ENCODE results near the gene LAMB4.

LAMB4 gene

GRCh38 chr7:108132551-108133265 is 2.5 kb upstream of the LAMB4 start:
- H3K4me1 ChIP-seq (ENCODE audit: control insufficient read depth in 1 of 2, insufficient read depth in 2 of 2, low read length in 2 of 2): no peaks in the 10 kb centered on the region
- H3K9ac ChIP-seq (ENCODE audit: low read depth in 1 of 2, low read length in 2 of 2): no peak overlapping the region
- H3K27me3 ChIP-seq (ENCODE audit: control insufficient read depth in 1 of 2, insufficient read depth in 2 of 2, low read length in 2 of 2): no peaks in the 10 kb centered on the region
- no peaks in the 10 kb centered on the region for H3K36me3 ChIP-seq (ENCODE audit: control insufficient read depth in 1 of 2, insufficient read depth in 2 of 2, low read length in 2 of 2)
- no peaks in the 10 kb centered on the region for H3K9me3 ChIP-seq (ENCODE audit: control insufficient read depth in 1 of 2, low read length in 2 of 2)
- H3K27ac ChIP-seq (ENCODE audit: low read depth, low read length): no peak overlapping the region
- no peak overlapping the region for H3K4me3 ChIP-seq (ENCODE audit: low read depth in 1 of 2, low read length in 2 of 2)

- Histone ChIP-seq H3K27ac (ENCODE audit: low read depth, low read length) (no peak overlapping the region), H3K4me1 (ENCODE audit: control insufficient read depth in 1 of 2, insufficient read depth in 2 of 2, low read length in 2 of 2) (no peaks in the 10 kb centered on the region), H3K27me3 (ENCODE audit: control insufficient read depth in 1 of 2, insufficient read depth in 2 of 2, low read length in 2 of 2) (no peaks in the 10 kb centered on the region)
Measured at GRCh38 chr7:108129018-108129965, 869 bp downstream of the LAMB4 start.

DNA sequence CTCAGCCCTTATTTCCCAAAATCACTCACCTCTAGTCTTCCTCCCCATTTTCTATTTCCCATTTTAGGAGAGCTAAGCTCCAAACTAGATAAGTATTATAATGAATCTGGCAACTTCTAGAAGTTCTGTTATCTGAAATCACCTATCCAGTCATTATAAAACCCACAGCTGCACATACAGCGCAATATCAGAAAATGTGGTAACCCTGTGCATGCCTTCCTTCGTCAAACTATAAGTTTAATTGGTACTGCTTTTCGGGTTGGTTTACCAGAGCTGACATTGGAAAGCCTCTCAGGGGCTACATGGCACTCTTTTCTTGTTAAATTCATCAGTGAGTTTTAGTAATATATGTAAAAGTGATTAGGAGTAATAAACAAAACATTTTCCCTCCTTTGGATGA is 1.6 kb downstream of the LAMB4 start:
- Histone ChIP-seq H3K9me3 (ENCODE audit: control insufficient read depth in 1 of 2, low read length in 2 of 2) (no peaks in the 10 kb centered on the region), H3K27me3 (ENCODE audit: control insufficient read depth in 1 of 2, insufficient read depth in 2 of 2, low read length in 2 of 2) (no peaks in the 10 kb centered on the region), H3K27ac (ENCODE audit: low read depth, low read length) (no peak overlapping the region), H3K4me3 (ENCODE audit: low read depth in 1 of 2, low read length in 2 of 2) (no peak overlapping the region), H3K36me3 (ENCODE audit: control insufficient read depth in 1 of 2, insufficient read depth in 2 of 2, low read length in 2 of 2) (no peaks in the 10 kb centered on the region), H3K4me1 (ENCODE audit: control insufficient read depth in 1 of 2, insufficient read depth in 2 of 2, low read length in 2 of 2) (no peaks in the 10 kb centered on the region), H3K9ac (ENCODE audit: low read depth in 1 of 2, low read length in 2 of 2) (no peak overlapping the region)

More at GRCh38 chr7:108129018-108129965, 869 bp downstream of the LAMB4 start:
- Histone ChIP-seq H3K4me3 (ENCODE audit: low read depth in 1 of 2, low read length in 2 of 2) (no peak overlapping the region), H3K9ac (ENCODE audit: low read depth in 1 of 2, low read length in 2 of 2) (no peak overlapping the region), H3K9me3 (ENCODE audit: control insufficient read depth in 1 of 2, low read length in 2 of 2) (no peaks in the 10 kb centered on the region), H3K36me3 (ENCODE audit: control insufficient read depth in 1 of 2, insufficient read depth in 2 of 2, low read length in 2 of 2) (no peaks in the 10 kb centered on the region)

DNA sequence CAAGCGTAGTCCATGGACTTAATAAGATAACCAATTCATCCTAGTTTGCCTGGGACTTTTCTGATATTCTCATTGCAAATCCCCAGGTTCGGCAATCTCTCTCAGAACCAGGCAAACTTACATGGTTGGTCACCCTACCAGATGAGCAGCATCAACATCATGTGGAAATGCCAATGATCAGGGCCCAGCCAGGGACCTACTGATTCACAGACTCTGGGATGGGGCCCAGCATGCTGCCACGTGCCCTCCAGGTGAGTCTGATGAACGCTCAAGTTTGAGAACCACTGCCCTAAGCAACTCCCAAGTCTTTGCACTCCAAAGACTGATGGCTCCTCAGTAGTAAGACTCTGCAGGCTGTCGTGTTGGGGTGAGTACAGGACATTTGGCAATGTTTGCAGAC is 2.7 kb downstream of the LAMB4 start:
- H3K36me3 ChIP-seq (ENCODE audit: control insufficient read depth in 1 of 2, insufficient read depth in 2 of 2, low read length in 2 of 2): no peaks in the 10 kb centered on the region
- H3K4me3 ChIP-seq (ENCODE audit: low read depth in 1 of 2, low read length in 2 of 2): no peak overlapping the region
- H3K27ac ChIP-seq (ENCODE audit: low read depth, low read length): no peak overlapping the region
- H3K9me3 ChIP-seq (ENCODE audit: control insufficient read depth in 1 of 2, low read length in 2 of 2): no peaks in the 10 kb centered on the region
- no peaks in the 10 kb centered on the region for H3K27me3 ChIP-seq (ENCODE audit: control insufficient read depth in 1 of 2, insufficient read depth in 2 of 2, low read length in 2 of 2)
- no peaks in the 10 kb centered on the region for H3K4me1 ChIP-seq (ENCODE audit: control insufficient read depth in 1 of 2, insufficient read depth in 2 of 2, low read length in 2 of 2)
- no peak overlapping the region for H3K9ac ChIP-seq (ENCODE audit: low read depth in 1 of 2, low read length in 2 of 2)

- H3K27ac ChIP-seq (ENCODE audit: low read depth, low read length): no peak overlapping the region
Measured at GRCh38 chr7:108124820-108125219, 5.3 kb downstream of the LAMB4 start.

DNA sequence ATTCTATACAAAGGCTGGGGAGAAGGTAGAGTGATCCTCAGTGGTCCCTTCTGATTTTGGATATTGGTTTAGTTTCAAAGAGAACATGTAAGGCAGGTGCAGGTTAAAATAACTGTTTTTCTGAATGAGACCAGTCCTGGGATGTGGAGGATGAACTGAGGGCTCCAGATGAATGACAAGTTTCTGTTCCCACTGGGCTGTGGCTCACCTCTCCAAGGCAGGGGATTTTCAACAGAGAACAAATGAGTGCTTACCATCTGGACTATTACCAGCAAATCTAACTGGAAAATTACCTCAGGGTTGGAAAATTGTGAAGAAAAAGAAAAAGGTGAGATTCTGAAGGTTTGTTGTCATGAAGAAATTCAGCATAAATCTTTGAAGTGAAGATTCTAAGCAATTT is 8.0 kb downstream of the LAMB4 start:
- H3K36me3 ChIP-seq (ENCODE audit: control insufficient read depth in 1 of 2, insufficient read depth in 2 of 2, low read length in 2 of 2): no peaks in the 10 kb centered on the region
- no peaks in the 10 kb centered on the region for H3K27me3 ChIP-seq (ENCODE audit: control insufficient read depth in 1 of 2, insufficient read depth in 2 of 2, low read length in 2 of 2)
- H3K4me1 ChIP-seq (ENCODE audit: control insufficient read depth in 1 of 2, insufficient read depth in 2 of 2, low read length in 2 of 2): no peaks in the 10 kb centered on the region
- no peak overlapping the region for H3K4me3 ChIP-seq (ENCODE audit: low read depth in 1 of 2, low read length in 2 of 2)
- no peak overlapping the region for H3K27ac ChIP-seq (ENCODE audit: low read depth, low read length)
- no peak overlapping the region for H3K9ac ChIP-seq (ENCODE audit: low read depth in 1 of 2, low read length in 2 of 2)
- H3K9me3 ChIP-seq (ENCODE audit: control insufficient read depth in 1 of 2, low read length in 2 of 2): no peaks in the 10 kb centered on the region

More at GRCh38 chr7:108124820-108125219, 5.3 kb downstream of the LAMB4 start:
- H3K27me3 ChIP-seq (ENCODE audit: control insufficient read depth in 1 of 2, insufficient read depth in 2 of 2, low read length in 2 of 2): no peaks in the 10 kb centered on the region
- no peaks in the 10 kb centered on the region for H3K36me3 ChIP-seq (ENCODE audit: control insufficient read depth in 1 of 2, insufficient read depth in 2 of 2, low read length in 2 of 2)
- no peaks in the 10 kb centered on the region for H3K9me3 ChIP-seq (ENCODE audit: control insufficient read depth in 1 of 2, low read length in 2 of 2)
- no peaks in the 10 kb centered on the region for H3K4me1 ChIP-seq (ENCODE audit: control insufficient read depth in 1 of 2, insufficient read depth in 2 of 2, low read length in 2 of 2)
- no peak overlapping the region for H3K9ac ChIP-seq (ENCODE audit: low read depth in 1 of 2, low read length in 2 of 2)
- no peak overlapping the region for H3K4me3 ChIP-seq (ENCODE audit: low read depth in 1 of 2, low read length in 2 of 2)

GRCh38 chr7:108120933-108121332 is 9.2 kb downstream of the LAMB4 start:
- no peaks in the 10 kb centered on the region for H3K4me1 ChIP-seq (ENCODE audit: control insufficient read depth in 1 of 2, insufficient read depth in 2 of 2, low read length in 2 of 2)
- no peaks in the 10 kb centered on the region for H3K36me3 ChIP-seq (ENCODE audit: control insufficient read depth in 1 of 2, insufficient read depth in 2 of 2, low read length in 2 of 2)
- no peak overlapping the region for H3K27ac ChIP-seq (ENCODE audit: low read depth, low read length)

DNA sequence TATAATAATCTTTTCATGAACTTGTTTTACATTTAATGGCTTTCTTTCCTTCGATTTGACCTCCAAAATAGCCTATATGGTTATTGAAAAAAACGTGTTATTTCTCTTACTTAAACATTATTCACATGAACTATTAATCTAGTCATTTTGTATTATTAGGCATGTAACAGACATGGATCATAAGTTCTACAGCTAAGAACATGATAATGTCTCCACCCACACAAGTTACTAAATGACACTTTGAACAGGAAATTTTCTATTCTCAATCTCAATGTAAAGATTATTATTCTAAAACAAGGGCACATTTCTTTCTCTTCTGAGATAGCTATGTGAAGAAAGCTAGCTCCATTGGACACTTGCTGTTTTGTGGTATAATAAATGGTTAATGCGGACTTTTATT is 10.0 kb downstream of the LAMB4 start:
- Histone ChIP-seq H3K4me3 (ENCODE audit: low read depth in 1 of 2, low read length in 2 of 2) (no peak overlapping the region), H3K27ac (ENCODE audit: low read depth, low read length) (no peak overlapping the region), H3K36me3 (ENCODE audit: control insufficient read depth in 1 of 2, insufficient read depth in 2 of 2, low read length in 2 of 2) (no peaks in the 10 kb centered on the region), H3K9ac (ENCODE audit: low read depth in 1 of 2, low read length in 2 of 2) (no peak overlapping the region), H3K27me3 (ENCODE audit: control insufficient read depth in 1 of 2, insufficient read depth in 2 of 2, low read length in 2 of 2) (no peaks in the 10 kb centered on the region), H3K4me1 (ENCODE audit: control insufficient read depth in 1 of 2, insufficient read depth in 2 of 2, low read length in 2 of 2) (no peaks in the 10 kb centered on the region), H3K9me3 (ENCODE audit: control insufficient read depth in 1 of 2, low read length in 2 of 2) (no peaks in the 10 kb centered on the region)

More at GRCh38 chr7:108120933-108121332, 9.2 kb downstream of the LAMB4 start:
- H3K9me3 ChIP-seq (ENCODE audit: control insufficient read depth in 1 of 2, low read length in 2 of 2): no peaks in the 10 kb centered on the region
- H3K4me3 ChIP-seq (ENCODE audit: low read depth in 1 of 2, low read length in 2 of 2): no peak overlapping the region
- no peaks in the 10 kb centered on the region for H3K27me3 ChIP-seq (ENCODE audit: control insufficient read depth in 1 of 2, insufficient read depth in 2 of 2, low read length in 2 of 2)
- H3K9ac ChIP-seq (ENCODE audit: low read depth in 1 of 2, low read length in 2 of 2): no peak overlapping the region

GRCh38 chr7:108118959-108119358 is 11.2 kb downstream of the LAMB4 start:
- no peak overlapping the region for H3K27ac ChIP-seq (ENCODE audit: low read depth, low read length)
- H3K9me3 ChIP-seq (ENCODE audit: control insufficient read depth in 1 of 2, low read length in 2 of 2): no peaks in the 10 kb centered on the region
- H3K9ac ChIP-seq (ENCODE audit: low read depth in 1 of 2, low read length in 2 of 2): no peak overlapping the region
- no peaks in the 10 kb centered on the region for H3K27me3 ChIP-seq (ENCODE audit: control insufficient read depth in 1 of 2, insufficient read depth in 2 of 2, low read length in 2 of 2)
- H3K36me3 ChIP-seq (ENCODE audit: control insufficient read depth in 1 of 2, insufficient read depth in 2 of 2, low read length in 2 of 2): no peaks in the 10 kb centered on the region
- no peaks in the 10 kb centered on the region for H3K4me1 ChIP-seq (ENCODE audit: control insufficient read depth in 1 of 2, insufficient read depth in 2 of 2, low read length in 2 of 2)
- H3K4me3 ChIP-seq (ENCODE audit: low read depth in 1 of 2, low read length in 2 of 2): no peak overlapping the region

DNA sequence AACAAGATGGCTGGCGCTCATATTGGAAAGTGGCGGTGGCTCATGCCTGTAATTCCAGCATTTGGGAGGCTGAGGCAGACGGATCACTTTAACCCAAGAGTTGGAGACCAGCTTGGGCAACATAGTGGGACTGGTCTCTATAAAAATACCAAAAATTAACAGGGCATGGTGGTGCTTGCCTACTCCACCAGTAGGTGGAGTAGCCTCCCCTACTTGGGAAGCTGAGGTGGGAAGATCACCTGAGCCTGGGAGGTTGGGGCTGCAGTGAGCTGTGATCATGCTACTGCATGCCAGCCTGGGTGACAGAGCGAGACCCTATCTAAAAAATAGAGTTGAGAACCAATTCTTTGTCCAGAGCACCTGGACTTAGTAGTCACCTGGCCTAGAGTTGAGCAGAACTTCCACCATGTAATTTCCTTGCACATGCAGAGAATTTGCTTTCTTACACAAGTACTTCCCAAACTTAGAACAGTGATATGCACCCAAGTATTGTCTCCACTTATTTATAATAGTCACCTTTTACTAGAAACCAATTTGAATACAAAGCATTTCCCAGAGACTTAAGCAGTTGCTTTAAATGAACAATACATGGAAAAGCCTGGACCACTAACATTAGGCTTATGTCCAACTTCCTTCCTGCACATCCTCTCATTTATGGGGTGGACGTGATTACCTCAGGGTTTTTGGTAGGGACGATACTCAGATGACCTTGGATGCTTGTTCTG is 15.9 kb downstream of the LAMB4 start:
- H3K27me3 ChIP-seq (ENCODE audit: control insufficient read depth in 1 of 2, insufficient read depth in 2 of 2, low read length in 2 of 2): no peaks in the 10 kb centered on the region
- H3K27ac ChIP-seq (ENCODE audit: low read depth, low read length): no peak overlapping the region
- peaks cover 0 to 8% of the 10 kb centered on the region in 2 donors for H3K4me1 ChIP-seq (ENCODE audit: control insufficient read depth in 1 of 2, insufficient read depth in 2 of 2, low read length in 2 of 2)

More for the DNA sequence above, 15.9 kb downstream of the LAMB4 start:
- no peak overlapping the region for H3K4me3 ChIP-seq (ENCODE audit: low read depth in 1 of 2, low read length in 2 of 2)
- H3K9ac ChIP-seq (ENCODE audit: low read depth in 1 of 2, low read length in 2 of 2): no peak overlapping the region
- H3K36me3 ChIP-seq (ENCODE audit: control insufficient read depth in 1 of 2, insufficient read depth in 2 of 2, low read length in 2 of 2): no peaks in the 10 kb centered on the region
- no peaks in the 10 kb centered on the region for H3K9me3 ChIP-seq (ENCODE audit: control insufficient read depth in 1 of 2, low read length in 2 of 2)
